Stimulated activated naive B cell treated with anti-CD40 and anti-IgM and Interleukin-4, amounts not matched to agents 10 μg/mL and 1 μg/mL and 100 μg/mL, for 72 hours (primary cell): Measurements from ENCODE around the gene HCFC1.

Experiments used
- ATAC-seq, 2 donors: fragments of 150-1000 bp; cut with Tn5 transposase; replicated peaks; 2 replicates each; pipeline ENCODE4 v1.10.0; 2021; ENCODE audit warnings: moderate library complexity in 1 of 2
- DNase-seq: peaks from one replicate; pipeline ENCODE4 v3.0.0; 2021
- H3K27ac Mint-ChIP-seq: one replicate; pipeline ENCODE4 v1.8.0; 2022; ENCODE audit warnings: mild to moderate bottlenecking, mixed read lengths
- H3K27me3 Mint-ChIP-seq, 2 donors: one replicate each; pipeline ENCODE4 v1.8.0; 2022; ENCODE audit warnings: mixed read lengths in 2 of 2
- H3K36me3 Mint-ChIP-seq, 2 donors: one replicate each; pipeline ENCODE4 v1.8.0; 2022; ENCODE audit warnings: mixed read lengths in 2 of 2, mild to moderate bottlenecking in 1 of 2
- H3K4me1 Mint-ChIP-seq, 2 donors: one replicate each; pipeline ENCODE4 v1.8.0; 2022; ENCODE audit warnings: mixed read lengths in 2 of 2, mild to moderate bottlenecking in 1 of 2
- H3K4me3 Mint-ChIP-seq, 2 donors: one replicate each; pipeline ENCODE4 v1.8.0; 2022; ENCODE audit warnings: mild to moderate bottlenecking in 2 of 2, mixed read lengths in 2 of 2, moderate library complexity in 1 of 2
- H3K9me3 Mint-ChIP-seq, 2 donors: one replicate each; pipeline ENCODE4 v1.8.0; 2022; ENCODE audit warnings: mixed read lengths in 2 of 2, mild to moderate bottlenecking in 1 of 2

Gene HCFC1

GRCh38 chrX:153952373-153953026 lies 19.1 kb downstream of the HCFC1 start:
- ATAC-seq (no peak), DNase-seq (no peak)
- no peaks in the 10 kb centered on the region for H3K27me3 Mint-ChIP-seq
- H3K27ac Mint-ChIP-seq, result no peak overlapping the region
- peaks cover 7 to 12% of the 10 kb centered on the region in 2 donors for H3K4me1 Mint-ChIP-seq
- no peak overlapping the region for H3K4me3 Mint-ChIP-seq
- H3K9me3 Mint-ChIP-seq, result no peaks in the 10 kb centered on the region
- peaks cover 27 to 63% of the 10 kb centered on the region in 2 donors for H3K36me3 Mint-ChIP-seq

DNA sequence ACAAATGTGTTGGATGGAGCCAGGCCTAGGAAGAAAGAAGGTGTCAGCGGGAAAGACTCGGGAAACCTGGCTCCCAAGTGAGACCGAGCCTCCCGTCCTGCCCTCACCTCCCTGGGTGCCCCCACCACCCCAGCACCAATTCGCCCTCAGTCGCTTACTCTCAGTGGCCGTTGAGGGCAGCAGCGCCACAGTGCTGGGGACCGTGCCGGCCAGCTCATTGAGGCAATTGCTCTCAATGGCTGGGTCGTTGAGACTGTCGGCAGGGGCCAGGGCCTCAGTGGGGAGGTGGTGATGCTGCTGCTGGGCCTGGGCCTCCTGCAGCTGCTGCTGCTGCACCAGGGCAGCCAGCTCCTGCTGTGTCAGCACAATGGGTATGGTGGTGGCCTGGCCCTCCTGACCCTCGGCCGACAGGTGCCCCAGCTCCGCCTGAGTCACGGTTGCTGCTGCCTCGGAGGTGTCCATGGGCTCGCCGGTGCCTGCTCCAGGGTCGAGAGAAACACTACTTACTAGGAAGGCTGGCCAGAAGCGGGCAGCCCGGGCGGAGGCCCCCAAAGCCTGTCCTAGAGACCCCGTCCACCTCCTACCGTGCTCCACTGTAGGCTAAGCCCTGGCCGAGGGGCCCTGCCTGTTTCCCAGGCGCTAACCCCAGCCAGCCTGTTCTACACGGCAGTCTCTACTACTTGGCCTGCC lies 19.8 kb downstream of the HCFC1 start:
- peaks cover 30 to 63% of the 10 kb centered on the region in 2 donors for H3K36me3 Mint-ChIP-seq
- no peaks in the 10 kb centered on the region for H3K27me3 Mint-ChIP-seq
- H3K9me3 Mint-ChIP-seq, result no peaks in the 10 kb centered on the region
- H3K4me1 Mint-ChIP-seq, result peaks cover 9 to 19% of the 10 kb centered on the region in 2 donors
- H3K27ac Mint-ChIP-seq, result no peak overlapping the region
- ATAC-seq, result no peak
- DNase-seq, result no peak
- no peak overlapping the region for H3K4me3 Mint-ChIP-seq

GRCh38 chrX:153950127-153950526 lies 21.5 kb downstream of the HCFC1 start:
- H3K9me3 Mint-ChIP-seq, result no peaks in the 10 kb centered on the region
- no peak for ATAC-seq
- H3K4me1 Mint-ChIP-seq, result peaks cover 7 to 19% of the 10 kb centered on the region in 2 donors
- H3K27ac Mint-ChIP-seq, result no peak overlapping the region
- no peaks in the 10 kb centered on the region for H3K27me3 Mint-ChIP-seq
- peaks cover 30 to 58% of the 10 kb centered on the region in 2 donors for H3K36me3 Mint-ChIP-seq
- no peak for DNase-seq
- no peak overlapping the region for H3K4me3 Mint-ChIP-seq

- Mint-ChIP-seq H3K4me3 (no peak overlapping the region), H3K9me3 (no peaks in the 10 kb centered on the region), H3K36me3 (peaks cover 28 to 53% of the 10 kb centered on the region in 2 donors), H3K4me1 (peaks cover 8 to 25% of the 10 kb centered on the region in 2 donors), H3K27me3 (no peaks in the 10 kb centered on the region), H3K27ac (peak overlapping the region; percentile 56)
- DNase-seq, result no peak
- no peak for ATAC-seq
Measured at GRCh38 chrX:153948847-153949805, 22.5 kb downstream of the HCFC1 start.

- Mint-ChIP-seq H3K36me3 (peaks cover 24 to 52% of the 10 kb centered on the region in 2 donors), H3K27ac (peak overlapping the region; percentile 78), H3K27me3 (no peaks in the 10 kb centered on the region), H3K4me3 (no peak overlapping the region), H3K9me3 (no peaks in the 10 kb centered on the region), H3K4me1 (peaks cover 6 to 27% of the 10 kb centered on the region in 2 donors)
- DNase-seq (no peak), ATAC-seq (no peak)
Measured at GRCh38 chrX:153948002-153948466, 23.6 kb downstream of the HCFC1 start.

DNA sequence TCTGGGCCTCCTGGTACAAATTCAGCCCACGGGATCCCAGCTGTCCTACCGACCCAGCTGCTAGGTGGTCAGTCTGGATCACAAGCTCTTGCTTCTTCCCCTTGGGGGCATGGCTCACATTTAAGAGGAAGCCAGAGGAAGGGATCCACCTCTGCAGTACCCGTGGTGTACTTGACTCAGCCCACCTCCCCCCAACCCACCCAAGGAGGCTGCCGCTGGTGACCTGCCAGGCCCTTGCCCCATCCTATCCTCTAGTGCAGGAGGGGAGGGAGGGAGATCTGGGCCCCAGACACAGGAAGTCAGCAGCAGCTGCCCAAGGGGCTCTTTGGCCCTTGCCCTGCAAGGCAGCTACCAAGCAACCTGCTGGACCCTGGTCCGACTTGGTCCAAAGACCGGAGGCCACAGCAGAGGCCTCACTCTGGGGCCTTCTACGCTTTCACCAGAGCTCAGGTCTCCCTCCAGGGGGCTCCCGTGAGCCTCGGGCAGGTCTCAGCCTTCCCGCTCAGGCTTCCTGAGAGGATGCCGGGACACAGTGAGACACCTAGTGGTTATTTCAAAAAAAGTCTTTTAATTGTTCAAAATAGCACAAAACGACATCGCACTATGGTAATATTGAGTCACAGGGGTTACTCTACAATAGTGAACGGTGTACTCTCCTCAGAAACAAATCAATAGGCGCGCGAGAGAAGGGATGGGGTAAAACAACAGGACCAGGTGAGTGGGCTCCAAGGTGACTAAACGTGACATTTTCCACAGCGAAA lies 24.4 kb downstream of the HCFC1 start:
- peaks cover 6 to 31% of the 10 kb centered on the region in 2 donors for H3K4me1 Mint-ChIP-seq
- DNase-seq (peak; percentile 72), ATAC-seq (peak; percentile 83 to 86)
- no peaks in the 10 kb centered on the region for H3K27me3 Mint-ChIP-seq
- no peak overlapping the region for H3K4me3 Mint-ChIP-seq
- peak overlapping the region; percentile 75 for H3K27ac Mint-ChIP-seq
- H3K36me3 Mint-ChIP-seq, result peaks cover 24 to 52% of the 10 kb centered on the region in 2 donors
- H3K9me3 Mint-ChIP-seq, result no peaks in the 10 kb centered on the region

- no peaks in the 10 kb centered on the region for H3K27me3 Mint-ChIP-seq
- H3K27ac Mint-ChIP-seq, result peak overlapping the region; percentile 20
Measured at GRCh38 chrX:153945956-153946943, 25.4 kb downstream of the HCFC1 start.

DNA sequence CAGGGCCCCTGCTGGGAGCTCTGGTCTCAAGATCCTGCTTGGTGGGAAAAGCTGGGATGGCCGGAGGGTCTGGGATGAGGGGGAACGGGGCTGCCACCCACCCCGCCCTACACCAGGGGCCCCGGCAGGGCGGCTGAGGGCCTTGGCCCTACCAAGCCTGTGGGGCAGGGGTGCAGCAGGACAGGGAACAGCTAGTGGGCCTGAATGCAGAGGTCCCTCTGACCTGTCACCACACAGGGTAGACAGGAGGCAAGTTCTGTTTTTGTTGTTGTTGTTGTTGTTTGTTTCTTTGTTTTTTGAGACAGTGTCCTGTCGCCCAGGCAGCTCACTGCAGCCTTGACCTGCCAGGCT lies 26.8 kb downstream of the HCFC1 start:
- Mint-ChIP-seq H3K27me3 (no peaks in the 10 kb centered on the region), H3K4me1 (peaks cover 11 to 42% of the 10 kb centered on the region in 2 donors)
- peak; percentile 13 to 41 for ATAC-seq

More at GRCh38 chrX:153945956-153946943, 25.4 kb downstream of the HCFC1 start:
- Mint-ChIP-seq H3K4me3 (no peak overlapping the region), H3K36me3 (peaks cover 24 to 49% of the 10 kb centered on the region in 2 donors), H3K4me1 (peaks cover 8 to 34% of the 10 kb centered on the region in 2 donors), H3K9me3 (no peaks in the 10 kb centered on the region)
- no peak for ATAC-seq
- no peak for DNase-seq

GRCh38 chrX:153944140-153944799 lies 27.3 kb downstream of the HCFC1 start, which contains the start of gene RENBP:
Gene RENBP, minus strand, starts transcription at chrX:153944643. Its CDS starts 33 bp downstream, at chrX:153944610.
- peak; percentile 52 to 69 for ATAC-seq
- no peaks in the 10 kb centered on the region for H3K27me3 Mint-ChIP-seq
- peak within 1 kb of the TSS; percentile 97 for H3K27ac Mint-ChIP-seq
- H3K36me3 Mint-ChIP-seq, result peaks cover 17 to 35% of the 10 kb centered on the region in 2 donors
- no peak for DNase-seq
- H3K4me1 Mint-ChIP-seq, result peaks cover 15 to 46% of the 10 kb centered on the region in 2 donors
- no peaks in the 10 kb centered on the region for H3K9me3 Mint-ChIP-seq
- peak within 1 kb of the TSS; percentile 95 to 98 for H3K4me3 Mint-ChIP-seq

More for the DNA sequence above, 26.8 kb downstream of the HCFC1 start:
- peaks cover 19 to 39% of the 10 kb centered on the region in 2 donors for H3K36me3 Mint-ChIP-seq
- peak overlapping the region; percentile 95 to 98 for H3K4me3 Mint-ChIP-seq
- H3K9me3 Mint-ChIP-seq, result no peaks in the 10 kb centered on the region
- no peak for DNase-seq
- H3K27ac Mint-ChIP-seq, result peak overlapping the region; percentile 97

DNA sequence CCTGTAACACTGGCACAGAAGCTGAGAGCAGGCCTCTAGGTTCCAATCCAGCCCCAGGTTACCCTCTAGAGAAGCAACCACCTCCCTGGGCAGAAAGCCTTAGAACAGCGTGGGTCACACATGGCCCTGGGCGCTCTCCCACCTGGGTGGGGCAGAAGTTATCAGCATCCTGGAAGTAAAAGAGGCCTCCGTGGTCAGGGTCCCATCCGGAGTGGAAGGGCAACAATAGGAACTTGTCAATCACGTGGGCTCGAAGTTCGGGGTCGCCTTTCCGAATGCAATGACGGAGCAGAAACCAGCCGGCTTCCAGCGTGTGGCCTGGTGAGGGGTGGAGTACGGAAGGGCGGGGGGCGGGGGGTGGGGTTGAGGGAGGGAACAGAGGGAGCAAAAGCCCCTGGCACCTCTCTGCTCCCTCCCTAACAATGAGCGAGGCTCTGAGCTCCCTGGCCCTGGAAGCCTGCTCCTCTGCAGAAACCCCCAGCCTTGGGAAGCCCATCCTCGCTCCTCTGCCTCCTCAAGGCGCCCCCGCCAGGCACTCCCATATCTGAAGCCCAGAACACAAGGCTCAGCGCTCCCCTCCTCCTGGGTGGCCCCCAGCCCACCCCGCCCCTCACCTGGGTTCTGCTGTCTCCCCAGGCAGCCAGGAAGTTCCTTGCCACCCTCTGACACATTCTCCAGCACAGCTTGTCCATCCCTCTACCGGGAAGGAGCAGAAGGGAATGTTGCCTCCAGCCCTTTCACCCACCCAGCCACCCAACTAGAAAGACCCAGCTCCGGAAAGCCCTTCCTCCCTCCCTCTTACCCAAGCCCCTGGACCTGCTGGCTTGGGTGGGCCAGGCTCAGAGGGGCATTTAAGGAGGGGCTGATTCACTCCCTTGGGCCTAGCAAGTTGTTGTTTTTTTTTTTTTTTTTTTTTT lies 30.0 kb downstream of the HCFC1 start:
- H3K9me3 Mint-ChIP-seq, result no peaks in the 10 kb centered on the region
- ATAC-seq, result no peak
- no peaks in the 10 kb centered on the region for H3K27me3 Mint-ChIP-seq
- H3K36me3 Mint-ChIP-seq, result peaks cover 16 to 25% of the 10 kb centered on the region in 2 donors
- peak overlapping the region; percentile 90 for H3K27ac Mint-ChIP-seq
- H3K4me1 Mint-ChIP-seq, result peaks cover 18 to 42% of the 10 kb centered on the region in 2 donors
- peak overlapping the region; percentile 79 to 84 for H3K4me3 Mint-ChIP-seq
- no peak for DNase-seq

DNA sequence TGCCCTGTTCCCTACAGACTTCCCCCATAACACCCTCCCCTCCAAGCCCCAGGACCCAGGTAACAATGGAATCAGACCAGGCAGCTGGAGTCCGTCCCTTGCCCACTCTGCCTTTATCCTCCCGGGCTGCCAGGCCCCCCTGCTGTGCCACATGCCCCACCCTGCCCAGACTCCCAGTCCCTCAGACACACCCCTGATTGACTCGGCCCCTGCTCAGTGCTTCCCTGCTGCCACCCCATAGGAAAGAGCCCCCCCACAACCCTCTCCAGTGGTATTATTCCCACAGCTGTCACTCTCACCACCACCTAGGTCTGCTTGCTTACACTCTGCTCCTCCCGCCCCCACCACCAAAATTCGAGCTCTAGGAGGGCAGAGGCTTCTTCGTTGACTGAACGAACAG lies 32.0 kb downstream of the HCFC1 start:
- peaks cover 17 to 22% of the 10 kb centered on the region in 2 donors for H3K36me3 Mint-ChIP-seq
- H3K4me3 Mint-ChIP-seq, result no peak overlapping the region
- H3K27me3 Mint-ChIP-seq, result no peaks in the 10 kb centered on the region
- H3K4me1 Mint-ChIP-seq, result peaks cover 22 to 37% of the 10 kb centered on the region in 2 donors
- no peaks in the 10 kb centered on the region for H3K9me3 Mint-ChIP-seq
- DNase-seq (no peak), ATAC-seq (no peak)
- H3K27ac Mint-ChIP-seq, result peak overlapping the region; percentile 31
